Fibroblast of mammary gland (primary cell): ENCODE results near the gene CCDC93.

Source experiments
- DNase-seq: peaks from one replicate; pipeline ENCODE4 v3.0.0-alpha.2; 2010; ENCODE audit warnings: low read depth
- H3K4me3 ChIP-seq: 2 replicates; pipeline ENCODE4 v1.5.1; 2011; ENCODE audit warnings: low read depth, mild to moderate bottlenecking, low read length, moderate library complexity; ENCODE audit not compliant: control insufficient read depth
- CTCF ChIP-seq: conservative IDR thresholded peaks from 2 replicates; pipeline ENCODE4 v1.5.1; 2011; ENCODE audit warnings: low read depth, low read length, inconsistent platforms; ENCODE audit not compliant: control insufficient read depth, insufficient read depth

The CCDC93 gene

GRCh38 chr2:118051826-118052358 lies 38.0 kb upstream of the CCDC93 start:
- H3K4me3 ChIP-seq: no peak overlapping the region
- DNase-seq: no peak
- TF ChIP-seq CTCF: no peak

GRCh38 chr2:118050974-118051373 lies 37.1 kb upstream of the CCDC93 start:
- no peak for DNase-seq
- no peak for TF ChIP-seq CTCF
- H3K4me3 ChIP-seq: no peak overlapping the region

GRCh38 chr2:118050386-118050785 lies 36.5 kb upstream of the CCDC93 start:
- H3K4me3 ChIP-seq: no peak overlapping the region
- no peak for DNase-seq
- TF ChIP-seq CTCF: no peak

GRCh38 chr2:118049816-118050140 lies 35.9 kb upstream of the CCDC93 start:
- no peak for DNase-seq
- TF ChIP-seq CTCF: no peak
- H3K4me3 ChIP-seq: no peak overlapping the region

GRCh38 chr2:118049140-118049815 lies 35.4 kb upstream of the CCDC93 start:
- no peak for DNase-seq
- no peak overlapping the region for H3K4me3 ChIP-seq
- TF ChIP-seq CTCF: no peak

GRCh38 chr2:118048401-118048800 lies 34.5 kb upstream of the CCDC93 start:
- no peak overlapping the region for H3K4me3 ChIP-seq
- TF ChIP-seq CTCF: no peak
- peak; percentile 37 for DNase-seq
